GM21825 (cell line): ENCODE results near the gene ACSF3.

Source experiments
- ATAC-seq: cut with Tn5 transposase; IDR thresholded peaks from one replicate; pipeline ENCODE4 v1.9.1; 2021; ENCODE audit warnings: mild to moderate bottlenecking, moderate library complexity; ENCODE audit not compliant: unreplicated experiment

Gene ACSF3

DNA sequence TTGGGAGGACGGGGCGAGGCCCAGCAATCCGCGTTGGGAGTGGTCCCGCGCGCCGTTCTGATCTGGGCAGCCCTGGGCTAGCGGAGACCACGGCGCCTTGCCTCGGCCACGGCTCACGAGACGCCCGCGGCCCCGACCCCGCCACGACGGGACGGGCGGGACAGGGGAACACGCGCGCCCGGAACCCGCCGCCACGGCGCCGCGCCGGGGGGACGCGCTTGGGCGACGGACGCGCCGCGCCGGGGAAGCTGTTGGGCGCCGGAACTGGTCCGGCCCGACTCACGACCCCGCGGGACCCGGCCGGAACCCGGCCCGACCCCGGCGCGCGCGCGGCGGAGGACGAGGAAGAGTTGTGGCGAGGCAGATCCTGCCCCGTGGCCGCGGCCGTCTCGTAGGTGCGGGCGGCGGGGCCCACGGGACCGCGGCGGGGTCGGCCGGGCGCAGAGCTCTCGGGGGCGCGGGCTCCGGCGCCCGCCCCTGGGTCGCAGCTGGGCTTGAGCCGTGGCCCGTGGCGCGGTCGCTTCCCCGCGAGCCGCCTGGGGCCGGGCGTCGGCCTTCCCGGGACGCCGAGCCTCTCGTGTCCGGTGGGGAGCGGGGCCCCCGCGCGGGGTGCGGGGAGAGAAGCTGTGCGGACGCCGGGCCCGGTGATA, at the start of gene ACSF3:
TSS of gene ACSF3 (plus strand) at position 251 of the 650 bp plus-strand sequence. CDS start 6,830 bp downstream, outside the sequence.
- no peak for ATAC-seq

GRCh38 chr16:89044418-89045180, 49.1 kb upstream of the ACSF3 start:
- no peak for ATAC-seq

GRCh38 chr16:89045181-89045815, 48.4 kb upstream of the ACSF3 start:
- ATAC-seq, result no peak

- ATAC-seq, result no peak
Measured at GRCh38 chr16:89045881-89046280, 47.8 kb upstream of the ACSF3 start.

- ATAC-seq, result no peak
Measured at GRCh38 chr16:89046491-89046890, 47.2 kb upstream of the ACSF3 start.

GRCh38 chr16:89047331-89048089, 46.1 kb upstream of the ACSF3 start:
- ATAC-seq, result no peak

DNA sequence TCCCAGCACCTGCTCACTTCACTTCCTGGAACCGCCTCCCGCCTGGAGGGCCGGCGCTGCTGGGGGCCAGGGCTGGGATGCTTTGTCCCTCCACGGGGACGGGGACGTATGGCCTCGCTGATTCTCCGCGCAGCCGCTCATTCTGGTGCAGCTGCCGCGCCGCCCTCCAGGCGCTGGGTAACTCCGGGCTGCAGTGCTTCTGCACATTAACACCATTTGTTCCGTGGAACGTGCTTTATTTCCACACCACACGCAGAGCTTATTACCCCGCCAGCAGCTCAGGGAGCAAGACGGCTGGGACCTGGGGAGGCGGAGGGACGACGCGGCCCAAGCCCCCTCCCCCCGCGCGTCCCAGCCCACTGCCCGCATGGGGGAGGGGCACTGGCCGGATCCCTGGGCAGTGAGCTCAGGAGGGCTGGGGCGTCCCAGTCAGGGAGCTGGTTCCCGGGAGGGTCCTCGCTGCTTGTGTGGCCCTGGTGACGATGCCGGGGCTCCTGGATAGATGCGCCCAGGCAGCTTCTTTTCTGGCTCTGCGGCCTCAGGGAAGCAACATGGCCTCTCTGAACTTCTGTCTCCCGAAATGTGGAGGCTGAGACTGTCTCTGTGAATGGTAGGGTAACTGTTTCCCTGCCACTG, 45.4 kb upstream of the ACSF3 start:
- no peak for ATAC-seq

- no peak for ATAC-seq
Measured at GRCh38 chr16:89048871-89049422, 44.7 kb upstream of the ACSF3 start.

DNA sequence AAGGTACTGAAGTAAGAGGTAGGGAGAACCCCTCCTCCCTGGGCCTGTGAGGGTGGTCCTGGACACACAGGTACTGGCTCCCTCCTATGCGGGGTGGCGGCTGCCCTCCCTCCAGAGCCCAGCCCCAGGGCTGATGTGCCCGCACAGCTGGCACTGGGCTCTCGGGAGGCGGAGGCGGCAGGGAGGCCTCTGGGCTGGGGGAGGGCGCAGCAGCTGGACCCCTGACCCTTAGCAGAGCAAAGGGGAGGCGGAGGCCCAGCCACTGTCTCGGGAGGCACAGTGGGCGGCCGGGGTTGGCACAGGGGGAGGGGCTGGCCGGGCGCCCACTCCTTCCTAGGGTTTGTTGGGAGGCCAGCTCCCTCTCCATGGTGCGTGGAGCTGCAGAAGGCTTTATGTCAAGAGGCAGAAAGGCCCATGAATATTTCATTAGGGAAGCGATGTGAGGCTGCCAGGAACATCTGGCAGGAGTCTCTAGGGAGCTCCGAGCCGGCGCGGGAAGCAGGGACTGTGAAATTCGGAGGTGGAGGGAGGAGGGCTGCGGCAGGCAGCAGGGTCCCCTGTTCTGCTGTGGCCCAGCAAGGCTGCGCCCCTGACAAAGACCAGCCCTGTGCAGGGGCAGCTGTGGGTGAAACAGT, 44.1 kb upstream of the ACSF3 start:
- no peak for ATAC-seq

- ATAC-seq, result no peak
Measured at GRCh38 chr16:89050119-89050867, 43.4 kb upstream of the ACSF3 start.

DNA sequence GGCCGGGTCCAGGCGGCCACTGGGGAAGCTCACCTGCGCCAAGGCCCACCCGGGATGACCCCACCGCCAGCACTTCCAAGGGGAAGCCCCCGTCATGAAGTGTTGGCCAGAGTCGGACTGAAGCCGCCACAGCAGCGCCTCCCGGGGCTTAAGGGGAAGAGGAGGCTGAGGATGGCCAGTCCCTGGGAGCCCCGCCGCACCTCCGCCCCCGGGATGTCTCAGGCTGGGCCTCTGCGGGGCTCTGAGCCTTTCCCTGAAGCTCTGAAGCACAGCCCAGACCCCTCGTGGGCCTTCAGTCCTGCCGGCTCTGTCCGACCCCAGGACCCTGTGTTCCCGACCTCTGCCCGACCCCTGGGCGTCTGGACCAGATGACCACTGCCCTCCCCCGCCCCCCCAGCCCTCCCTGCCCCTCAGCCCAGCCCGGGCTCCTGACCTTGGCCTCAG, 42.8 kb upstream of the ACSF3 start:
- no peak for ATAC-seq

DNA sequence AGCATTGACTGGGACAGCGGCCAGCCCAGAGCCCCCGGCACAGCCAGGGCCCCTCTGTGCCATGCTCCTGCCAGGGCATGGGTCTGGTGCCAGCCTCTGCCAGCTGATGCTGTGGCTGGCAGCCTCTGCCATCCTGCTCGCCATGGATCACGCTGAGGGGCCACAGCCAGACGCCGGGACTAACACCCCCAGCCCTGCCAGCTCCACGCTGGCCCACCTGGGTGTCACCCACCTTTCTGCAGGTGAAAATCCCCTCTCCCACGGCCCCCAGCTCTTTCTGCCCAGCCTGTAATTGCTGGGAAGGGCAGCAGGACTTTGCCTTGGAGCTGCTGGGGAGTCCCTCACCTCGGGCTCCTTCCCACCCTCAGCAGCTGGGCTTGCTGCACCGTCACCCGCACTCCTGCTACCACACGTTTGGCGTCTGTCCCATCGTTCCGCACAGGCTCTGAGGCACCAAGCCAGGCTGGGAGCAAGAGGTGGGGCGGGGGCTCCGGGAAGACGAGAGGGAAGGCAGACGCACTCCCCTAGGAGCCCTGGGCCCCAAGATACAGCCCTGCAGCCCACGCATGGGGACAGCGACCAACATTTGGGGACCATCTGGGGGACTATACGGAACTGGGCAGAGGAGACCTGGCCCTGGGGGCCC, 42.0 kb upstream of the ACSF3 start:
- ATAC-seq, result no peak

DNA sequence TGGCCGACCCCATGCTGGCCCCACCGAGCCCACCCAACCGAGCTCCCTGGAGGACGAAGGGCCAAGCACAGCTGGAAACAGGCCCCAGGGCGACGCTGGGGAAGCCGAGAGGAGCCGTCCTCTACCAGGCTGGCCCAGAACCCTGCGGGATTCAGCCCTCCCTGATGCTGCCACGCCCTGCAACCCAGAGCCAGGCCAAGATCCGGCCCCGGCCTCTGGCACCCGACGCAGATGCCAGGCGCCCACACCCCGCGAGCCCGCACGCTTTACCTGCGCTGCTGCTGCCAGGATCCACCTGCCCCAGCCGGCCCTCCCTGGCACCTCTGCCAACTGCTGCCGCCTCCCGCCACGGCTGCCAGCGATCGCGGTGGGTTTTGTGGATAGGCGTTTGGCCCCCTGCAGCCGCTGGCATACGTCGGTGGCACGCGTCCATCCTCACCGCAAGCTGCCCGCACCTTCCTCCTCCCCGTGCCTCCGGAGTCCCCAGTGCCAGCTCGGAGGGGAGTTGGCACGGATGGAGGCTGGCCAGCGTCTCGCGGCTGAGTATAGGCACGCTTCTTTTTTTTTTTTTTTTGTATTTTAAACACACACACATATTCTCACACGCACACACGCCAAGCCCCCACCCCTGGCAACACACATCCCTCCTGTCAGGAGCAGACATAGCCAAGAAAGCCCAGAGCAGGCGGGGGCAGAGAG, 41.3 kb upstream of the ACSF3 start:
- no peak for ATAC-seq

DNA sequence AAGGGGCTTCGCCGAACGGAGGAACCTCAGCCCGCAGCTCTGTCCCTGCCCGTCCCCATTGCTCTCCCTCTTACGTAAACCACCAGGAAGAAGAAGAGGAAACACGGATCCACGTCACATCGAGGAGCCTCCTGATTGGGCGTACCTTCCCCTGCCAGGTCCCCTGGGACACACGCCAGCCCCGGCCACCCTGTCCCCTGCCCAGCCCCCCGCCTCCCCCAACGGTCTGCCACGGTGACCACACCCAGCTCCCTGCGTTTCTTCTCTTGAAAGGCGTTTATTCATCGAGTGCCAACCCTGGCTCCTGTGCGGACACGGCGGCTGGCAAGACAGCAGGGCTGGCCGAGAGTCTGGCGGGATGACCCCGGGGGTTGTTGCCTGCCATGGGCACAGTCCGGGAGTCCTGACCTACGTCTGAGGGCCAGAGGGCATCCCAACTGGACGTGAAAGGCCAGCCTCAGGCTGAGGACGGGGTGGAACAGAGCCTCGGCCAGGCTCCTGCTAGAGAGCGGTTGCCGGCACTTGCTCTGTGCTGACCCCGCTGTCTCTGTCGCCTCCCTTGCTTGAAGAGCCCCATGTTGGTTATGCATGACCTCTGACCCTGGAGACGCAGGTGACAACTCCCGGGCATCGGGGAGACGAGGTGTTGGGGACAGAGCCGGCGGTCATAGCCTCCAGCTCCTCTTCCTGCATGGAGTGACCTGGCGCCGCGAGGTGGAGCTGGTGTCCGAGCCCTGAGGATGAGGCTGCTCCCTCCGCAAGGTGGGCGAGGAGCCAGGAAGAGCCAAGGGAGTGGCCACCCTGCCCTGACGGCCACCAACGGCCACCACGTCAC, 40.5 kb upstream of the ACSF3 start:
- no peak for ATAC-seq

DNA sequence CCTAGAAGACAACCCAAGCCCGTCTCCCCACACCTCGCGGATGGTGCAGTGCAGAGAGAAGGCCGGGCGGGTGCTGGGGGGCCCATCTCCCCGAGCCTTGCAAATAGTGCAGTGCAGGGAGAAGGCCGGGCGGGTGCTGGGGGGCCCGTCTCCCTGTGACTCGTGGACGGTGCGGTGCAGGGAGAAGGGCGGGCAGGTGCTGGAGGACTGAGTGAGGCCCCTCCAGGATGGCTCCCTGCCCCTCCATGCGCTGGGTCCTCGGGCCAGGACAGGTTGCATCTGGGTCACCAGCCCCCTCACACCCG, 40.0 kb upstream of the ACSF3 start:
- ATAC-seq, result no peak

- ATAC-seq, result no peak
Measured at GRCh38 chr16:89054261-89054661, 39.4 kb upstream of the ACSF3 start.

- ATAC-seq, result no peak
Measured at GRCh38 chr16:89054714-89055113, 38.9 kb upstream of the ACSF3 start.
